Measurements from ENCODE around the gene TM2D3. TPM values are rescaled to one million over a fixed set of nuclear protein-coding genes. Genes with fewer than 3 reads are reported as not detected.
A peak's percentile ranks its signal among the peaks of the same experiment; 100 is the strongest.

The TM2D3 gene
- total and polyA plus RNA-seq, 2 experiments from 2014 or later, result 49.0 to 58.3 TPM

- peaks cover 35% of the 10 kb centered on the region for H3K36me3 ChIP-seq (ENCODE audit: low read depth)
- H3K4me3 ChIP-seq, result no peak overlapping the region
- peak overlapping the region; percentile 38 for H3K4me2 ChIP-seq (ENCODE audit: unreplicated experiment)
- H3K9ac ChIP-seq, result peak overlapping the region; percentile 39
- TF ChIP-seq EZH2 (IDR thresholded peaks at IDR 0.05; ENCODE audit: insufficient read depth, poor library complexity, severe bottlenecking) (no peak), EZH2phosphoT487 (IDR thresholded peaks at IDR 0.05; ENCODE audit: insufficient read depth, low read depth) (no peak)
- no peak overlapping the region for H2AFZ ChIP-seq
- peaks cover 6% of the 10 kb centered on the region; the same call in 1 of the 2 replicates for H3K4me1 ChIP-seq (ENCODE audit: insufficient read depth)
- in situ Hi-C loops (cut with MboI), result loop anchor here (5.0 kb wide), 1 partner anchor 344 kb away; the partner anchor contains the start of gene SNRPA1
- DNase-seq, result peak; percentile 80
- H3K9me2 ChIP-seq (ENCODE audit: insufficient read depth), result no peaks in the 10 kb centered on the region
- H3K27me3 ChIP-seq (replicated peaks; ENCODE audit: insufficient read depth), result no peaks in the 10 kb centered on the region
- H3F3A ChIP-seq (ENCODE audit: insufficient read depth), result peaks cover 28% of the 10 kb centered on the region
- no peaks in the 10 kb centered on the region for H3K9me3 ChIP-seq (ENCODE audit: low read depth)
- no peaks in the 10 kb centered on the region for H4K20me1 ChIP-seq (ENCODE audit: insufficient read depth)
- WGBS, 2 experiments (ENCODE audit: low coverage in 1 of 2, low lambda C conversion rate in 2 of 2, missing lambda C conversion rate in 2 of 2), result 16 to 22% methylated on average over 8 of the region's 8 CpGs
- H3K79me2 ChIP-seq (ENCODE audit: insufficient read depth), result peaks cover 17% of the 10 kb centered on the region
- peak overlapping the region; percentile 33 for H3K27ac ChIP-seq
These were observed 10.9 kb downstream of the TM2D3 start for GRCh38 chr15:101641129-101641764.

GRCh38 chr15:101639667-101640066 is 12.5 kb downstream of the TM2D3 start:
- peaks cover 29% of the 10 kb centered on the region for H3F3A ChIP-seq (ENCODE audit: insufficient read depth)
- no peak overlapping the region for H3K27ac ChIP-seq
- no peak for TF ChIP-seq EZH2phosphoT487 (IDR thresholded peaks at IDR 0.05; ENCODE audit: insufficient read depth, low read depth)
- TF ChIP-seq EZH2 (IDR thresholded peaks at IDR 0.05; ENCODE audit: insufficient read depth, poor library complexity, severe bottlenecking), result no peak
- H3K9me2 ChIP-seq (ENCODE audit: insufficient read depth), result no peaks in the 10 kb centered on the region
- H3K36me3 ChIP-seq (ENCODE audit: low read depth), result peaks cover 20% of the 10 kb centered on the region
- H4K20me1 ChIP-seq (ENCODE audit: insufficient read depth), result no peaks in the 10 kb centered on the region
- in situ Hi-C loops (cut with MboI), result loop anchor here (5.0 kb wide), 1 partner anchor 342 kb away; the partner anchor contains the start of gene SNRPA1
- H3K27me3 ChIP-seq (replicated peaks; ENCODE audit: insufficient read depth), result no peaks in the 10 kb centered on the region
- DNase-seq, result no peak
- no peaks in the 10 kb centered on the region for H3K9me3 ChIP-seq (ENCODE audit: low read depth)
- peaks cover 11% of the 10 kb centered on the region; the same call in 1 of the 2 replicates for H3K79me2 ChIP-seq (ENCODE audit: insufficient read depth)
- no peak overlapping the region for H2AFZ ChIP-seq
- H3K9ac ChIP-seq, result no peak overlapping the region
- 82 to 87% methylated on average over 4 of the region's 4 CpGs for WGBS, 2 experiments (ENCODE audit: low coverage in 1 of 2, low lambda C conversion rate in 2 of 2, missing lambda C conversion rate in 2 of 2)
- no peak overlapping the region for H3K4me3 ChIP-seq
- no peak overlapping the region for H3K4me2 ChIP-seq (ENCODE audit: unreplicated experiment)
- peaks cover 10% of the 10 kb centered on the region for H3K4me1 ChIP-seq (ENCODE audit: insufficient read depth)

GRCh38 chr15:101637919-101638318 is 14.3 kb downstream of the TM2D3 start:
- peaks cover 11% of the 10 kb centered on the region; the same call in 1 of the 2 replicates for H3K79me2 ChIP-seq (ENCODE audit: insufficient read depth)
- WGBS, 2 experiments (ENCODE audit: low coverage in 1 of 2, low lambda C conversion rate in 2 of 2, missing lambda C conversion rate in 2 of 2), result 70 to 79% methylated on average over 3 of the region's 3 CpGs
- in situ Hi-C loops (cut with MboI), result no loop called here
- H2AFZ ChIP-seq, result no peak overlapping the region
- no peak for TF ChIP-seq EZH2 (IDR thresholded peaks at IDR 0.05; ENCODE audit: insufficient read depth, poor library complexity, severe bottlenecking)
- TF ChIP-seq EZH2phosphoT487 (IDR thresholded peaks at IDR 0.05; ENCODE audit: insufficient read depth, low read depth), result no peak
- H3K4me3 ChIP-seq, result no peak overlapping the region
- H3K9me2 ChIP-seq (ENCODE audit: insufficient read depth), result no peaks in the 10 kb centered on the region
- H3F3A ChIP-seq (ENCODE audit: insufficient read depth), result peaks cover 32% of the 10 kb centered on the region
- no peak for DNase-seq
- H3K27me3 ChIP-seq (replicated peaks; ENCODE audit: insufficient read depth), result no peaks in the 10 kb centered on the region
- H4K20me1 ChIP-seq (ENCODE audit: insufficient read depth), result no peaks in the 10 kb centered on the region
- H3K27ac ChIP-seq, result no peak overlapping the region
- H3K4me2 ChIP-seq (ENCODE audit: unreplicated experiment), result no peak overlapping the region
- no peaks in the 10 kb centered on the region for H3K9me3 ChIP-seq (ENCODE audit: low read depth)
- no peak overlapping the region for H3K9ac ChIP-seq
- H3K36me3 ChIP-seq (ENCODE audit: low read depth), result peaks cover 14% of the 10 kb centered on the region; the same call in 1 of the 2 replicates
- H3K4me1 ChIP-seq (ENCODE audit: insufficient read depth), result peaks cover 10% of the 10 kb centered on the region

- Histone ChIP-seq H3K4me1 (ENCODE audit: insufficient read depth) (peaks cover 10% of the 10 kb centered on the region), H3K9me2 (ENCODE audit: insufficient read depth) (no peaks in the 10 kb centered on the region), H3K79me2 (ENCODE audit: insufficient read depth) (peaks cover 11% of the 10 kb centered on the region; the same call in 1 of the 2 replicates), H3K4me3 (no peak overlapping the region), H4K20me1 (ENCODE audit: insufficient read depth) (no peaks in the 10 kb centered on the region), H3K9me3 (ENCODE audit: low read depth) (no peaks in the 10 kb centered on the region), H3K27me3 (replicated peaks; ENCODE audit: insufficient read depth) (no peaks in the 10 kb centered on the region), H3F3A (ENCODE audit: insufficient read depth) (peaks cover 29% of the 10 kb centered on the region), H2AFZ (no peak overlapping the region), H3K27ac (no peak overlapping the region), H3K4me2 (ENCODE audit: unreplicated experiment) (no peak overlapping the region), H3K9ac (no peak overlapping the region), H3K36me3 (ENCODE audit: low read depth) (peaks cover 11% of the 10 kb centered on the region; the same call in 1 of the 2 replicates)
- WGBS, 2 experiments (ENCODE audit: low coverage in 1 of 2, low lambda C conversion rate in 2 of 2, missing lambda C conversion rate in 2 of 2), result 76 to 81% methylated on average over 6 of the region's 6 CpGs
- in situ Hi-C loops (cut with MboI), result no loop called here
- TF ChIP-seq EZH2phosphoT487 (IDR thresholded peaks at IDR 0.05; ENCODE audit: insufficient read depth, low read depth) (no peak), EZH2 (IDR thresholded peaks at IDR 0.05; ENCODE audit: insufficient read depth, poor library complexity, severe bottlenecking) (no peak)
- peak; percentile 39 for DNase-seq
These were observed 14.7 kb downstream of the TM2D3 start for GRCh38 chr15:101637516-101637915.

Measured in GM23248 (cell line).